DMS114 treated with DMSO at 0.1 percent for 48 hours (cell line): ENCODE results near the gene ATP6V1B1.
"Not testable (repeated sequence)": the region's sequence is repeated elsewhere in the genome, so short reads cannot be mapped to it uniquely, and the experiment has no call there.

Experiments
- DNase-seq: peaks from one replicate; lab custom pipeline; 2025; ENCODE audit not compliant: unreplicated experiment; lab: John Stamatoyannopoulos, UW

Gene ATP6V1B1

DNA sequence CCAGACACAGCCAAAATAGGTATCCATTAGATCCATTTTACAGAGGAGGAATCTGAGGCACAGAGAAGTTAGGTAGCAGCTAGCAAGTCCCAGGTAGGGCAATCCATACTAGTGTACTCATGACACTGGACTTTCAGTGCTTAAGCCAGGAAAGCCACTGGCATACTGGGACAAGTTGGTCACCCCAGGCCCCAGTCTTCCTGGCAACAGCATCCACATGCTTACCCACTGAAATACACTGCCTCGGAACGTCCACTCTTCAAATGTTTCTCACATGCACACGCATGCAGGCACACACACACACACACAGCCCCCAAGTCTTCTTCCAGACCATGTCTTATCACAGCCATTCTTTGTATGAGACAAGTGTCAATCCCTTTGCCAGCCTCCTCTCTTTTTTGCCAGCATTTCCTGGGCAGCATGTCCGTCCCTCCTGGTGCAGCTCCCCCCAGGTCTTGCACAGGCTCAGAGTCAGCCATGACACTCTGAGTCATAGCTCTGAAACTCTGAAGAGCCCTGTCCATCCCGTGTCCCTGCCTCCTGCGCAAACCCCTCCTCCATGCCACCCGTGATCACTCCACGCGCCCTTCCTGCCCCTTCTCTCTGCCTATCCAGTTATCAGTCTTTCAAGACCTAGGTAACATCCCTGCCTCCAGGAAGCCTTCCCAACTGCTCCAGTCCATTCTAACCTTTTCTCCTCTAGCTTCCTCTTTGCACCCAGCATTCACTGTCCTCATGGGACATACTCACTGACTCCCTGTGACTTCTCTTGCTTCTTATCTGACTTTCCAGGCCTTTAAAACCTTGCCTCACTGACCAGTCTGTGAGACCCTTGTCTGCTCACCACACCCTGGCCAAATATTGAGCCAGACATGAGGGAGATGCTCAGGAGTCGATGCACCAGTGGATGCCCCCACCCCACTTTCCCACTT lies 69.8 kb downstream of the ATP6V1B1 start:
- DNase-seq: no peak

DNA sequence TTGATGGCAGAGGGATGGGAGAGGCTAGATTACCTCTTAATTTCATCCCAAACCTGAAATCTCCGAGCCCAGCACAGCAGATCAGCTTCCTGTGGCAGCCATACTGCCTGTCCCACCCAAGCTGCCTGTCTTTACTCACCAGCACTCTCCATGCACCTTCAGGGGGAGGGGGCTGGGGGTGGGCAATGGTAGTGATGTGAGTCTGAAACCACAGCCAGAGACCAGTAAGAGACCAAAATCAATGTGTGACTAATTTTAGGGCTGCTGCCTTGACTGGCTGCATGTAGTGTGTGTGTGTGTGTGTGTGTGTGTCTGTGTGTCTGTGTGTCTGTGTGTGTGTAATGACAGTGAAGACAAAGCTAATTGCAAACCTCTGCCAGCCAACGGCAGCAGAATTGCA lies 70.6 kb downstream of the ATP6V1B1 start:
- DNase-seq: no peak

DNA sequence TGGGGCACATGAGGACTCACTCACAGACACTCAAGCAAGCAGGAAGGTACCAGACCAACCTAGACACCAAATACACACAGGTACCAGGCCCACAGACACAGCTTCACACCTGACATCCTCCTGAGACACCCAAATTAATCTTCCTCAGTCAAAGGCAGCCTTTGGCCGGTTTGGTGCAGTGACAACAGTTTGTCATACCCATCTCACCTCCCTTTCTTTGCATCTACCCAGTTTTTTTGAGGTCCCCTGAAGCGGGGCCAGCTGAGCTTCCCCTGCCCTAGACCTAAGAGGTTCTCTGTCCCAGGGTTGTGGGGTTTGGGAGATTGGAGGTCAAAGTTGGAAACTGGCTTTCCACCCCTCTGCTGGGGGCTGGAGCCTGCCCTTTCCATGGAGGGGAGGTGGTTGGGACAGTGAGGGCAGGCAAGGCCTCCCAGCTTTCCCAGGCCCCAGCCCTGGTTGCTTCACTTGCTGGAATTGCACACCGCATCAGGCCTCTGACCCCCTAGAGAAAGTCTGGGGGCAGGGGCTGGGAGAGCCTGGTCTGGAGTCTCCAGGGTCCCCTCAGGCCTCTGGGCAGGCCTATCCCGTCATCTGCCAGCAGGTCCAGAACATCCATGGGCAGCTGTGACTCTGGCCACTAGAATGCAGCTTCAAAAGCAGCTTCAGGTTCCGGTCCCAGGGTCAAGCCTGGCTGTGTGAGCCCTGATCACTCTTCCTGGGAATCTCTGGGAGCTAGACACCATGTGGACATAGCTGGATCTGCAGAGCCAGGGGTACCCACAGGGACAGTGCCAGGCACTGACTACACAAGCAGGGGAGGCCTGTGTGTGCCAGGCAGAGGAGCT lies 71.5 kb downstream of the ATP6V1B1 start:
- no peak for DNase-seq

DNA sequence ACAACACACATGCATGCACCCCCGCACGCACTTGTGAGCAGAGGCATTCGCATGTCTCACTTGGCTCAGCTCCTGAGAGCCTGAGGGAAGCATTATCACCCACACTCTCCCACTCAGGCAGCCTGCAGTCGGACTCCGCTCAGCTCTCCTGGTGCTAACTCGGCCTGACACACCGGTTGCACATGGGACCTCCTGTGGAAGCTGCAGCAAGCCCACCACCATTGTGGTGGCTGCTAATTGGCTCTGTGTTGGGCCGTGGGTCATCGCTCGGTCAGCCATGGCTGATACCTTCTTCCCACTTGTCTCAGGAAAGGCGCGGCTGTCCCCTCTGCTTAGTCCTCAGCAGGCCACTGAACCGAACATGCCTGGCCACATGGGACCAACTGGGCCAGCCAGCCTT lies 72.6 kb downstream of the ATP6V1B1 start:
- no peak for DNase-seq

DNA sequence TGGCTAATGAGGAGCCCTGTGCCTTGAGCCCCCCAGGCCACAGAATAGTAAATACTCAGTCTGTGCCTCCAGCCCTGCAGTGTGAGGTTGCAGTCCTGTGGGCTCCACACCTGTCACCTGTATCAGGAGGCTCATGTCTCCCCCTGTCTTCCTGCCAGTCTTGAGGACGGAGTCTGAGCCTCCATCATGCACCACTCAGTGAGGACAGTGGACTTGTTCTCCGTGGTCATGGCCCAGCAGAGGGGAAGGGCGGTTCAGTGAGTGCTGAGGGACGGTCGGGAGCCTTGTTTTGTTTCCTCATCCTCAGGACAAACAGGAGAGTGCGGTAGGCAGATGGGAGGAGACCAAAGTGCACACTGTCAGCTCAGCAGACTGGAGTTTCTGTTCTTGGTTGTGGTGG lies 76.1 kb downstream of the ATP6V1B1 start:
- not testable (repeated sequence) for DNase-seq
